AG04449 (cell line): Measurements from ENCODE around the gene PTPRE.
A peak's percentile ranks its signal among the peaks of the same experiment; 100 is the strongest.

Source experiments
- CTCF ChIA-PET: fragments of 350-600 bp; formaldehyde crosslinking; extraction: SDS; loops from one replicate; lab custom pipeline; 2021; ENCODE audit warnings: antibody characterized with exemption; lab: Yijun Ruan, JAX
- POLR2A ChIA-PET: fragments of 400-600, 350-600 bp; formaldehyde crosslinking; extraction: SDS; loops from one replicate; lab custom pipeline; 2020; ENCODE audit warnings: antibody characterized with exemption, inconsistent platforms; lab: Yijun Ruan, JAX
- DNase-seq: peaks from one replicate; pipeline ENCODE4 v3.0.0-alpha.2; 2010; ENCODE audit warnings: low read depth, low spot score
- H3K4me3 ChIP-seq: 2 replicates; pipeline ENCODE4 v1.5.1; 2011; ENCODE audit warnings: low read depth, mild to moderate bottlenecking, control low read depth, low read length
- TF ChIP-seq, protein P1 (sequence below): IDR thresholded peaks from one replicate; pipeline ENCODE4 v1.5.1; 2011; ENCODE audit warnings: mild to moderate bottlenecking, moderate library complexity, low read length, control low read depth, inconsistent platforms; ENCODE audit not compliant: insufficient read depth; ENCODE audit errors: missing control alignments

PTPRE gene

DNA sequence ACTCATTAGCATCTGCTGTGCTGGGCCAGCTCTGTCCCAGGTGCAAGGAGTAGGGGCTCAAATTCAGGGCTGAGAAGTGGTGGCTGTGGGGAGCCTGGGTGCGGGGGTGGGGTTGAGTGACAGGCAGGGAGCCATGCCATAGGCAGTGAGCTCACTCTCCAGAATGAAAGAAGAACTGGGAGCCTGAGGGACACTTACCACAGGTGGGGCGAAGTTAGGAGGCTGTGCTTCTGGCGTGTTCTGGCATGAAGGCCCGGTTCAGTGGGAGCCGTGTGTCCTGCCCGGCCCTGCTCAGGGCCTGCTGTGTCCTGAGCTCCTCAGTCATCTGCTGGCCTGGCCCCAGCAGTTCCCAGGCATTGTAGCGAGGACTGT, 156.8 kb downstream of the PTPRE start:
- no peak overlapping the region for H3K4me3 ChIP-seq
- POLR2A ChIA-PET, result no interaction called here
- DNase-seq, result no peak
- CTCF ChIA-PET, result interaction anchor here (0.7 to 1.2 kb wide), 3 partner anchors 8 to 53 kb away, joined by 3 to 4 read pairs (median 4); no protein-coding TSS in a partner anchor
- TF ChIP-seq, protein P1, sequence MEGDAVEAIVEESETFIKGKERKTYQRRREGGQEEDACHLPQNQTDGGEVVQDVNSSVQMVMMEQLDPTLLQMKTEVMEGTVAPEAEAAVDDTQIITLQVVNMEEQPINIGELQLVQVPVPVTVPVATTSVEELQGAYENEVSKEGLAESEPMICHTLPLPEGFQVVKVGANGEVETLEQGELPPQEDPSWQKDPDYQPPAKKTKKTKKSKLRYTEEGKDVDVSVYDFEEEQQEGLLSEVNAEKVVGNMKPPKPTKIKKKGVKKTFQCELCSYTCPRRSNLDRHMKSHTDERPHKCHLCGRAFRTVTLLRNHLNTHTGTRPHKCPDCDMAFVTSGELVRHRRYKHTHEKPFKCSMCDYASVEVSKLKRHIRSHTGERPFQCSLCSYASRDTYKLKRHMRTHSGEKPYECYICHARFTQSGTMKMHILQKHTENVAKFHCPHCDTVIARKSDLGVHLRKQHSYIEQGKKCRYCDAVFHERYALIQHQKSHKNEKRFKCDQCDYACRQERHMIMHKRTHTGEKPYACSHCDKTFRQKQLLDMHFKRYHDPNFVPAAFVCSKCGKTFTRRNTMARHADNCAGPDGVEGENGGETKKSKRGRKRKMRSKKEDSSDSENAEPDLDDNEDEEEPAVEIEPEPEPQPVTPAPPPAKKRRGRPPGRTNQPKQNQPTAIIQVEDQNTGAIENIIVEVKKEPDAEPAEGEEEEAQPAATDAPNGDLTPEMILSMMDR, result no peak

DNA sequence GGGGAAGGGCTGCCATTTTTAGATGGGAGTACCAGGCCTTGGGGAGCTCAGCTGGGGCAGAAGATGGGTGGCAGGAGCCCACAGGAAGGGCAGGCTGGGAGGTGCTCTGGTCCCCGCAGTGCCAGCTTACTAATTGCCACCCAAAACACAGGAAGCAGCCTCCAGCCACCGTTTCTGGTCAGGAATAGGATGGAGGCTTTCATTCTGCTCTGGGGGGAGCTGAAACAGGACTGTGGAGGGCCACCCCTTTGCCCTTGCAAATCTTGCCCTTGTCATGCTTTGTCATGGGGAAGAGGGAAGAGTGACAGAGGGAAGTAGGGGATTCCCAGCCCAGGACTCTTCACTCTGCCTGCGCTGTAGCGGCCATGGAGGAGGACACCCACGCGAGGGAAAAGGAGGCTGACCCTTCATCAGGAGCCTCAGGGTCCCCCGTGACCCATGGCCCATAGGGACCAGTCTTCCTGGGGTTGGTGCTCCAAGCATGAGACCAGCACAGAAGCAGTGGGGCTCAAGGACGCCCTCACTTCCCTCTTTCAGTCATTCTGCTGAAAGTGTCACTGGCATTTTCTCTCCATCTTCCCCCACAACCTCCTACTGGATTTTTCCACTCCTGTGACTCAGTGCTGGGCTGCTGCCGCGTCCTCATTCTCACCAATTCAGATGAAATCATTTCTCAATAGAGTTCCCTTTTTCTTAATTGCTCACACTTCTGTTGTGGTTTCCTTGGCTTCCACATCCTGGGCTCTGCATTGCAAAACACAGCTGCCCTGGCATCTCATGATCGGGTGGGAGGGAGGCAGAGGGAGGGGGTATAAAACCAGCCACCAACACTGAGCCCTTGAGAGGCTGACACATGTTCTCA, 157.4 kb downstream of the PTPRE start:
- TF ChIP-seq, protein P1, result no peak
- H3K4me3 ChIP-seq, result no peak overlapping the region
- POLR2A ChIA-PET, result no interaction called here
- CTCF ChIA-PET, result interaction anchor here (0.9 to 1.2 kb wide), 2 partner anchors 7 to 52 kb away, joined by 4 read pairs; no protein-coding TSS in a partner anchor
- DNase-seq, result peak; percentile 26

DNA sequence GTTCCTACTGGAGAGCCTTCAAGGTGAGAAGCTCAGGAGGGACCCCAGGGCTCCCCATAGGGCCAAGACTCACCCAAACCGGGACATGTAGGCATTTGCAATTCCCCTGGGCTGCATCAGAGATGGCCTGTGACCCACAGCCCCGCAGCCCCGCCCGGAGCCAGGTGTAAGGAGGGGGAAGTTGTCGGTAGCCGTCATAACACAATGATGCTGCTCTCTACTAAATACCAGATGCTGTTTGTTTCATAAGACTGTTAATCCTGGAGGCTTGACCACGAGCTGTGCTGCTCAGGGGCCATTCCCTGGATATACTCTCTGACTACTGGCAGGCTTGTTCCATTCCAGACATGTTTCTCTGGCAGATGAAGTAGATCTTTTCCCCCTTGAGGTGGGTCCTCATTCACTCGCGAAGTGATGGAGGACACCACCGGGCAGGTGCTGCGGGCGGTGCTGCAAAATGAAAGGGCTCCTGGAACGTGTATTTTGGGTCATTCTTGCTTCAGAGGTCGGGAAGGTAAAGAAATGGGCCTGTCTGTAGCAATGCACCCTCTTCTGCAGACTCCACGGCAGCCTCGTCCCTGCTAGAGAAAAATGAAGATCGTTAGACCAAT, 158.2 kb downstream of the PTPRE start:
- ChIA-PET CTCF (no interaction called here), POLR2A (no interaction called here)
- TF ChIP-seq, protein P1, result no peak
- H3K4me3 ChIP-seq, result no peak overlapping the region
- DNase-seq, result no peak

DNA sequence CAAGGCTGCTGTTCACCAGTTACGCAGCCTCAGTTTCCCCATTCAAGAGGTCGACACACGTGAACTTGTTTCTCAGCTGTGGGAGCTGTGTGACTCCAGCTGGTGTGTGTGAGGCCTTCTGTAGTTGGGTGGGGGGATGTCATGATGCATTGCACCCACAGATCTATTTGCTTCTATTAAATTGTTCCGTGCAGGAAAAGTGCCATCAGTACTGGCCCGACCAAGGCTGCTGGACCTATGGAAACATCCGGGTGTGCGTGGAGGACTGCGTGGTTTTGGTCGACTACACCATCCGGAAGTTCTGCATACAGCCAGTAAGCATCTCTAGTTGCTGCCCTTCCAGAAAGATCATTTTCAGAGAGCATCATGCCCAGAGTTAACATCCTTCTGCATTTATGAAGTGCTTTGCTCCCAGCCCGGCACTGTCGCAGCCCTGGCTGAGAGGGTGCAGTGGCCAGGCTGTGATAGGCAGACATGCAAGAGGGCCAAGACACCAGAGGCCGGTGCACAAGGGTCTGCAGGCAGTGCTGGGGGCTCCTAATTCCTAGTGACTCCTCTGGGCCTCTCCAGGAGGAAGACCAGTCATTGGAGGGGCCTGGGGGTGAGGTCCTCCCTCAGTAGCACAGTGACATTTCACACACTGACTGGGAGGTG, 159.1 kb downstream of the PTPRE start:
- TF ChIP-seq, protein P1, result no peak
- CTCF ChIA-PET, result no interaction called here
- POLR2A ChIA-PET, result no interaction called here
- no peak overlapping the region for H3K4me3 ChIP-seq
- no peak for DNase-seq

DNA sequence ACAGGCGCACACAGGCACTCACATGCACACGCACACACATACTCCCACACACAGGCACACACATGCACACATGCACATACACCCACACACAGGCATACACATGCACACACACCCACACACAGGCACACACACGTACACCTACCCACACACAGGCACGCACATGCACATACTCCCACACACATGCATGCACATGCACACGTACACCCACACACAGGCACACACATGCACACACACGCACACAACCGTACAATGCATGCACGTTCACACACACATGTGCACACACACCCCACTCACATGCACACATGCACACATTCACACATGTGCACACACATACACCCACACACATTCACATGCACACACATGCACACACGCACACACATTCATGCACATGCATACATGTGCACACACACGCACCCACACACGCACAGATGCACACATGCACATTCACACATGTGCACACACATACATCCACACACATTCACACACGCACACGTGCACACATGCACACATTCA, 160.0 kb downstream of the PTPRE start:
- ChIA-PET POLR2A (no interaction called here), CTCF (interaction anchor here (1.5 kb wide), 1 partner anchor 212 kb away, joined by 4 read pairs; no protein-coding TSS in a partner anchor)

More for the DNA sequence above, 160.0 kb downstream of the PTPRE start:
- DNase-seq, result no peak
- TF ChIP-seq, protein P1, result no peak
- H3K4me3 ChIP-seq, result no peak overlapping the region
